Muscle layer of duodenum (tissue), 2 donors: Measurements from ENCODE around the gene KIF26A.

Source experiments
- H3K27ac ChIP-seq: one replicate; pipeline ENCODE4 v1.7.0; 2013; ENCODE audit warnings: mild to moderate bottlenecking, low read length
- H3K27me3 ChIP-seq: one replicate; pipeline ENCODE4 v1.7.0; 2013; ENCODE audit warnings: low read depth, mild to moderate bottlenecking, control low read depth, low read length
- H3K36me3 ChIP-seq, 2 donors: one replicate each; pipeline ENCODE4 v1.7.0; 2013; ENCODE audit warnings: low read length in 2 of 2, control low read depth in 1 of 2, mild to moderate bottlenecking in 1 of 2; ENCODE audit not compliant: insufficient read depth in 2 of 2, control insufficient read depth in 1 of 2
- H3K4me1 ChIP-seq, 2 donors: one replicate each; pipeline ENCODE4 v1.7.0; 2013; ENCODE audit warnings: low read length in 2 of 2, mild to moderate bottlenecking in 2 of 2, control low read depth in 1 of 2, moderate library complexity in 1 of 2; ENCODE audit not compliant: insufficient read depth in 2 of 2, control insufficient read depth in 1 of 2
- H3K4me3 ChIP-seq, 2 donors: one replicate each; pipeline ENCODE4 v1.7.0; 2013; ENCODE audit warnings: low read length in 2 of 2, low read depth in 1 of 2, mild to moderate bottlenecking in 1 of 2
- H3K9me3 ChIP-seq, 2 donors: one replicate each; pipeline ENCODE4 v1.7.0; 2013; ENCODE audit warnings: low read length in 2 of 2, control low read depth in 1 of 2, mild to moderate bottlenecking in 1 of 2; ENCODE audit not compliant: control insufficient read depth in 1 of 2
- donor health status: healthy.

Gene KIF26A

DNA sequence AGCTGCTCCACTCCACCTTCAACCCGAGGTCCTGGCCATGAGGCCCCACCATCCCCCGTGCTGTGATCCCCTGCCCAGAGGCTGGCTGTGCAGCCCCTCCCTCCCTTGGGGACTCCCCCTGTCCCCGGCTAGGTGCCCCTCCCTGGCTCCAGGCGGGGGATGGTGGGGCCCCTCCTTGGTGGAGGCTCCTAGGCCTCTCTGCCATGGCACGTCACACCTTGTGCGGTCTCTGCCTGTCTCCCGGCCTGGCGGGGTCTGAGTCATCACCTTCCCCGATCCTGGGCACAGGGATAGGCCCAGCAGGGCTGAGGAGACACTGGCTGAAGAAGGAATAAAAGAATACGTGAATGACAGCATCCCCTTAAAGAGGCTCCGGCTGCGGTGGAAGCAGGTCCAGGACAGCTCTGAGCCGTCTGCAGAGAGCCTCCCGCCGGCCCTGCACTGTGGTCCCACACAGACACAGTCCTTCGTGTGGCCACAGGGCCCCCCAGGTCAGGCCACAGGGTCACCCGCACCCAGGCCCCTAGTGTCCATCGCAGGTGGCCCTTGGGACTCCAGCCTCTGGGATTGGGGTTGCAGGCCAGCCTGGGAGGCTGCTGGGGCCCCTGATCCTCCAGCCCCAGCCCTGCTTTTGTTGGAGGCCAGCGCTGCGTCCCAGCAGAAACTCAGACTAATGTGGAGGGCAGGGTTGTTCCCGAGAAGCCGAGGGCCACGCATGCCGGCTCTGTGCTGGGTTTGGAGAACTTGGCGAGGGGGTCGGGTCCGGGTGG is 43.6 kb downstream of the KIF26A start:
- H3K4me3 ChIP-seq, result no peak overlapping the region
- H3K9me3 ChIP-seq, result no peaks in the 10 kb centered on the region
- peaks cover 0 to 4% of the 10 kb centered on the region in 2 donors for H3K4me1 ChIP-seq
- no peaks in the 10 kb centered on the region for H3K27me3 ChIP-seq
- H3K36me3 ChIP-seq, result no peaks in the 10 kb centered on the region
- H3K27ac ChIP-seq, result no peak overlapping the region

DNA sequence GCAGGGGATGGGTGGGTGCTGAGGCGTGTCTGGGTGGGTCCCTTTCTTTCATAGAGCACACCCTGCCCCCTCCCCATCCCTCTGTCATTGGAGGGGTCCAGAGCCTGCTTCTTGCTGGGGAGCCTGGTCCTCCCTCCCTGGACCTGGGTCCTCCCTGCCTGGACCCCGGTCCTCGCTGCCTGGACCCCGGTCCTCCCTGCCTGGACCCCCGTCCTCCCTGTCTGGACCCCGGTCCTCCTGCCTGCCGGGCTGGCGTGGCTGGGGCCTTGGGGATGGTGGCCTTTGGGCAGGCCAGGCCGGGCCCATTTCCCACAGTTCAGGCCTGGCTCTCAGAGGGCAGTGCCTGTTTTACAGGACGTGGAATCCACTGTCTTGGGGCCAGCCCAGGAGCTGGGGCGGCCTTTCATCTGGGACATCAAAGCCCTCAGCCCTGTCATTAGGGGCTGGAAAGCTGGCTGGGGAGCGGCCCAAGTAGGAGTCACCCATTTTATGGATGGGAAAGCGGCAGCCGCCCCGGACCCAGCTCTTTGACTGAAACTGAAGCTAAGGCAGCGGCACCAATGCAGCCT is 44.6 kb downstream of the KIF26A start:
- no peaks in the 10 kb centered on the region for H3K36me3 ChIP-seq
- no peak overlapping the region for H3K4me3 ChIP-seq
- no peaks in the 10 kb centered on the region for H3K27me3 ChIP-seq
- no peak overlapping the region for H3K27ac ChIP-seq
- peaks cover 0 to 4% of the 10 kb centered on the region in 2 donors for H3K4me1 ChIP-seq
- no peaks in the 10 kb centered on the region for H3K9me3 ChIP-seq

- no peaks in the 10 kb centered on the region for H3K36me3 ChIP-seq
- H3K27ac ChIP-seq, result no peak overlapping the region
- H3K27me3 ChIP-seq, result no peaks in the 10 kb centered on the region
- H3K4me3 ChIP-seq, result no peak overlapping the region
- H3K4me1 ChIP-seq, result no peaks in the 10 kb centered on the region
- no peaks in the 10 kb centered on the region for H3K9me3 ChIP-seq
These were observed 45.4 kb downstream of the KIF26A start for GRCh38 chr14:104183796-104184195.

- H3K27ac ChIP-seq, result no peak overlapping the region
- no peaks in the 10 kb centered on the region for H3K9me3 ChIP-seq
- no peak overlapping the region for H3K4me3 ChIP-seq
- H3K4me1 ChIP-seq, result no peaks in the 10 kb centered on the region
- H3K36me3 ChIP-seq, result no peaks in the 10 kb centered on the region
- H3K27me3 ChIP-seq, result no peaks in the 10 kb centered on the region
These were observed 46.1 kb downstream of the KIF26A start for GRCh38 chr14:104184506-104184905.

DNA sequence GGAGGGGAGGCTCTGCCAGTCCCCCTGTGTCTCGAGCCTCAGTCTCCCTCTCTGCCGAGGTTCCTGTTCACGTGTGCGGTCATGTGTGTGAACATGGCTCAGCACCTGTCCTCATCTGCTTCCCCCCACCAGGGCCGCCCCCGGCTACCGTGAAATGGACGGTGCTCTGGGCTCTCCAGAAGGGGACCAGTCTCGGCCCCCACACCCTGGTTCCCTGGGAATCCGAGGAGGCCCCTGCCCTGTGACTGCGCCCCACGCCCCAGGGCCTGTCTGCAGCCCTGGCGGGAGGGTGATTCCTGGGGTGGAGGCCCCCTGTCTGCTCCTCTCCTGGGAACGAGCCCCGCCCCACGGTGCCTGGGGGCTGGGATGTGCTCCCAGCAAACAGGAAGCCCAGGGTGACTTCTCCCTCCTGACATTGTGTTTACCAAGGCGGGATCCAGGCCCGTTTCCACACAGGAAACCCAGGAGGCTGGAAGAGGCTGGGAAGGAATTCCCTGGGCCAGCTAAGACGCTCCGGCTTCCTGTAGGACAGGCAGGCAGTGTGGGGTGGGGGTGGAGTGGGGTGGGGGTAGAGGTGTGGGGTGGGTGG is 46.6 kb downstream of the KIF26A start:
- Histone ChIP-seq H3K9me3 (no peaks in the 10 kb centered on the region), H3K36me3 (no peaks in the 10 kb centered on the region), H3K27ac (no peak overlapping the region), H3K4me3 (no peak overlapping the region), H3K4me1 (no peaks in the 10 kb centered on the region), H3K27me3 (no peaks in the 10 kb centered on the region)

DNA sequence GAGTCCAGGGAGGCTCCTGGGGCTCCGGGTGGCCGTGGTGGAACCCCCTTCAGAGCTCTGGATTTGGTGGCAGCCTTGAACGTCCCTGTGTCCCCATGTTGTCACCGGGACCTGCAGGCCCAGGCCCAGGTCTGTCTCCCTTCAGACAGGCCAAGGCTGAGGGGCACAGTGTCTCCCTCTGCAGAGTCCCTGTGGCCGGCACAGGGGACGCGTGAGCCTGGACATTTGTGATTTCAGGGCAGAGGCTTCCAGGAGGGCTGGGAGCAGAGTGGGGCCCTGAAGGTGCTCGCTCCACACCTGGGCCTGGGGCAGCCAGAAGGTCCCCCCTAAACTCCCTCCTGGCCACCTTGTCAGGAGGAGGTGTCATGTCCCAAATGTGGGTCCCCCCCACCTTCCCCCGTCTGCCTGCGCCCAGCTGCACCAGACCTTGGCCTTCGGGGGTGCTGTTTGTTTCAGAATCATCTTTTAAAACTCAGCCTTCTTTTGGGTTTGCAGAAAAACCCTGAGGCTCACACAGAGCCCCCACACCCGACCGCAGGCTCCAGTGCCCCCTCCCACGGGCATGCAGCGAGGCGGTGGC is 47.6 kb downstream of the KIF26A start:
- no peak overlapping the region for H3K27ac ChIP-seq

GRCh38 chr14:104186575-104186974 is 48.2 kb downstream of the KIF26A start:
- no peaks in the 10 kb centered on the region for H3K36me3 ChIP-seq
- no peaks in the 10 kb centered on the region for H3K4me1 ChIP-seq
- no peaks in the 10 kb centered on the region for H3K9me3 ChIP-seq
- H3K27me3 ChIP-seq, result no peaks in the 10 kb centered on the region
- H3K27ac ChIP-seq, result no peak overlapping the region
- no peak overlapping the region for H3K4me3 ChIP-seq

More for the DNA sequence above, 47.6 kb downstream of the KIF26A start:
- no peak overlapping the region for H3K4me3 ChIP-seq
- no peaks in the 10 kb centered on the region for H3K36me3 ChIP-seq
- H3K27me3 ChIP-seq, result no peaks in the 10 kb centered on the region
- no peaks in the 10 kb centered on the region for H3K4me1 ChIP-seq
- no peaks in the 10 kb centered on the region for H3K9me3 ChIP-seq

DNA sequence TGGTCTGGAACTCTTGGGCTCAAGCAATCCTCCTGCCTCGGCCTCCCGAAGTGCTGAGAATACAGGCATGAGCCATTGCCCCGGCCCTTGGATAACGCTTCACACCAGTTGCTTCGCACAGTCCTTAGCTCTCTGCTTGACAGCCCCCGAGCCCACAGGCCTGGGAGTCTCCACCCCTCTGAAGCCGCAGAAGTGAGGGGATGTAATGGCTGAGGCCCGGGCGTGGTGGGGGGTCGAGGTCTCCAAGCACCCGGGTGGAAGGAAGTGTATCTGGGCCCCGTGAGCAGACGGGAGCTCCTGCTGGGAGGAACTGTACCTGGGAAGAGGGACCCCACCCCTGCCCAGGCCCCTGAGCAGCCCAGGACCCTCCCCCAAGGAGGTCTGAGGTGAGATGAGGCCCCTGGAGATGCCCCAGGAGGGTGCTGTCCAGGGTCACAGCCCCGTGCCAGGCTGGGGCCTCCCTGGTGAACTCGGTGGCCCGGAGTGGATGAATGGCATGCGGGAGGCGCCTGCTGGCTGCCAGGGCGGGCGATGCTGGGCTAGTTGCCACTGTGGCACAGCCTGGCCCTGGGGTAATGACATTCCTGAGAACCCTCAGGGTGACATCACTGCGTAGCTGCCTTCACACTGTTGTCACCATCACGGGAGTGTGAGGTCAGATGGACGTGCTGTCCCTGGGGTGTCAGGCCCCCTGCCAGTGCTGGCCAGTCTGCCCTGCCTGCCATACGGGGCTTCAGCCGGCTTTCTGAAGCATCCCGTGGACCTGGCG is 48.9 kb downstream of the KIF26A start:
- H3K9me3 ChIP-seq, result no peaks in the 10 kb centered on the region
- H3K27ac ChIP-seq, result no peak overlapping the region
- no peaks in the 10 kb centered on the region for H3K4me1 ChIP-seq
- H3K36me3 ChIP-seq, result no peaks in the 10 kb centered on the region
- no peaks in the 10 kb centered on the region for H3K27me3 ChIP-seq
- H3K4me3 ChIP-seq, result no peak overlapping the region

DNA sequence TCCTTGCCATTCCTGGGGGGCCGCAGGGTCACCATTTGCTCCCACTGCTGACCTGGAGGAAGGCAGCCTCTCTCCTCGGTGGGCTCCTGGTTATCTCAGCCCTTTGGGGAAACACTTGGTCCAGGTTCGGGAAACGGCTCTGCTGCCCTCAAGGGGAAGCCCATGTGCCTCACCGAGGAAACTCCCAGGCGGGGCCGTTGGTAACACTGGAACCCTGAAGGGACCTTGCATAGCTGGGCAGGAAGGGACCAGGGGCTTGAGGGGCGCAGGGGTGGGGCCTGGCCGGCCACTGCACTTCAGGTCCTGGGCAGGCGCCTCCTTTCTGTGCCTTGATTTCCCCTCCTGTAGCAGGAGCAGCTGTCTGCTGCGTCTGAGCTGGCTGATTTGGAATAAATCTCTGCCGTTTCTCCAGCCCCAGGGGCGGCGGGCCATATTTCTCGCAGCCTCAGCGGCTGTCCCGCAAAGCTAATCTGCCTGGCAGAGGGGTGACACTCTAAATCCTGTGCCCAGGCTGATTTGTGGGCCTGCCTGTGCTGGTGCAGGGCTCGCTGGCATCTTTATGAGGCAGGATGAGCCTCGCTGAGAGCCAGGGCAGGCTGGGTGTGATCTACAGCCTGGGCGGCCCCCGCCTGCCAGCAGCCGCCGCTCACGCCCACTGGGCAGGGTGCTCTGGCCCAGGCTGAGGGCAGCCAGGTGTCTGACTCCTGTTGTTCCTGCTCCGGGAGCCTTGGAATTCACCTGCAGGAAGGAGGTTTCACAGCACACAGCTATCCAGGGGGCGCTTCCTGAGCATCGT is 49.7 kb downstream of the KIF26A start:
- H3K27ac ChIP-seq, result no peak overlapping the region
- no peaks in the 10 kb centered on the region for H3K4me1 ChIP-seq
- H3K27me3 ChIP-seq, result no peaks in the 10 kb centered on the region
- H3K9me3 ChIP-seq, result no peaks in the 10 kb centered on the region
- no peaks in the 10 kb centered on the region for H3K36me3 ChIP-seq
- no peak overlapping the region for H3K4me3 ChIP-seq

- Histone ChIP-seq H3K27ac (no peak overlapping the region), H3K36me3 (no peaks in the 10 kb centered on the region), H3K27me3 (no peaks in the 10 kb centered on the region), H3K4me1 (no peaks in the 10 kb centered on the region), H3K9me3 (no peaks in the 10 kb centered on the region), H3K4me3 (no peak overlapping the region)
These were observed 50.5 kb downstream of the KIF26A start for GRCh38 chr14:104188727-104189400.
